Left kidney (tissue), 1 donor: ENCODE results near the gene PEPD. TPM values are rescaled to one million over a fixed set of nuclear protein-coding genes. Genes with fewer than 3 reads are reported as not detected.

Experiments used
- polyA plus RNA-seq: library from polyadenylated mRNA; unstranded; fragments of 120-200 nt; gene quantifications from one replicate; pipeline ENCODE4 v1.2.1, GENCODE V29; 2013; ENCODE audit not compliant: insufficient read length

PEPD gene
- polyA plus RNA-seq, 1 donor: 123 TPM

Other genes starting within 250 kb of the PEPD start
- gene CEBPA, start 219.3 kb downstream of the PEPD start, polyA plus RNA-seq: 4.3 TPM
- 25.6 TPM for gene CEBPG, start 148.1 kb downstream of the PEPD start, polyA plus RNA-seq
- gene CHST8, start 100.2 kb upstream of the PEPD start, polyA plus RNA-seq: 0.17 TPM